Hematopoietic multipotent progenitor cell treated with erythropoietin and hydrocortisone succinate and interleukin-3 and kit ligand, for 15 days (in vitro differentiated cells): ENCODE results near the gene PI16.
"Not testable (repeated sequence)": the region's sequence is repeated elsewhere in the genome, so short reads cannot be mapped to it uniquely, and the experiment has no call there.

Experiments used
- DNase-seq: peaks from one replicate; pipeline ENCODE4 v3.0.0-alpha.2; 2015; ENCODE audit warnings: low spot score

PI16 gene

GRCh38 chr6:36928547-36928918, 26.0 kb upstream of the PI16 start:
- no peak for DNase-seq

- no peak for DNase-seq
These were observed 25.4 kb upstream of the PI16 start for GRCh38 chr6:36929152-36929551.

- no peak for DNase-seq
These were observed 24.9 kb upstream of the PI16 start for GRCh38 chr6:36929607-36930006.

- DNase-seq, result no peak
These were observed 24.1 kb upstream of the PI16 start for GRCh38 chr6:36930483-36930882.

- DNase-seq, result no peak
These were observed 21.4 kb upstream of the PI16 start for GRCh38 chr6:36933102-36933501.

GRCh38 chr6:36933519-36933918, 21.0 kb upstream of the PI16 start:
- DNase-seq, result no peak

GRCh38 chr6:36934901-36935300, 19.6 kb upstream of the PI16 start:
- no peak for DNase-seq

- DNase-seq, result no peak
These were observed 17.7 kb upstream of the PI16 start for GRCh38 chr6:36936824-36937223.

GRCh38 chr6:36937896-36938295, 16.6 kb upstream of the PI16 start:
- no peak for DNase-seq

- DNase-seq, result no peak
These were observed 16.0 kb upstream of the PI16 start for GRCh38 chr6:36938536-36938935.

- DNase-seq, result not testable (repeated sequence)
These were observed 15.5 kb upstream of the PI16 start for GRCh38 chr6:36939005-36939404.

GRCh38 chr6:36940027-36940426, 14.5 kb upstream of the PI16 start:
- DNase-seq, result no peak

- not testable (repeated sequence) for DNase-seq
These were observed 13.0 kb upstream of the PI16 start for GRCh38 chr6:36941561-36941960.

GRCh38 chr6:36942329-36942728, 12.2 kb upstream of the PI16 start:
- not testable (repeated sequence) for DNase-seq

- no peak for DNase-seq
These were observed 9.9 kb upstream of the PI16 start for GRCh38 chr6:36944650-36945049.

GRCh38 chr6:36945301-36945700, 9.2 kb upstream of the PI16 start:
- no peak for DNase-seq

GRCh38 chr6:36946526-36946925, 8.0 kb upstream of the PI16 start:
- no peak for DNase-seq

GRCh38 chr6:36947570-36948351, 6.8 kb upstream of the PI16 start:
- no peak for DNase-seq

- not testable (repeated sequence) for DNase-seq
These were observed 5.5 kb upstream of the PI16 start for GRCh38 chr6:36949076-36949475.

- DNase-seq, result no peak
These were observed 4.9 kb upstream of the PI16 start for GRCh38 chr6:36949636-36950035.

- no peak for DNase-seq
These were observed 642 bp upstream of the PI16 start for GRCh38 chr6:36953931-36954261.

GRCh38 chr6:36955136-36955535, 598 bp downstream of the PI16 start:
- DNase-seq, result no peak

GRCh38 chr6:36955671-36956445, 1.3 kb downstream of the PI16 start:
- DNase-seq, result no peak

- no peak for DNase-seq
These were observed 1.9 kb downstream of the PI16 start for GRCh38 chr6:36956446-36956820.
